Gastroesophageal sphincter (tissue), 4 donors: ENCODE measurements around the gene PIGP. TPM values are rescaled to one million over a fixed set of nuclear protein-coding genes. Genes with fewer than 3 reads are reported as not detected.
"Not testable (repeated sequence)": the region's sequence is repeated elsewhere in the genome, so short reads cannot be mapped to it uniquely, and the experiment has no call there.

ENCODE experiments used
- ATAC-seq: fragments of 150-250 bp; one replicate; pipeline ENCODE4 v1.9.1; 2016; ENCODE audit warnings: mild to moderate bottlenecking, moderate library complexity
- H3K27ac ChIP-seq, 4 donors: fragments of 200-600 bp; sonication (generic) in 3 of 4; 1 replicate in 3 of 4; 2 replicates in 1 of 4; pipeline ENCODE4 v1.5.1; 2016 to 2019
- H3K27me3 ChIP-seq: fragments of 200-600 bp; sonication (generic); one replicate; pipeline ENCODE4 v1.5.1; 2019
- H3K36me3 ChIP-seq, 2 donors: fragments of 200-600 bp; sonication (generic); one replicate each; pipeline ENCODE4 v1.5.1; 2019; ENCODE audit warnings: control low read depth in 1 of 2
- H3K4me1 ChIP-seq, 3 donors: fragments of 200-600 bp; sonication (generic); 1 replicate in 2 of 3; 2 replicates in 1 of 3; pipeline ENCODE4 v1.5.1; 2016 to 2019; ENCODE audit warnings: control low read depth in 2 of 3
- H3K4me3 ChIP-seq, 2 donors: fragments of 200-600 bp; sonication (generic); one replicate each; pipeline ENCODE4 v1.5.1; 2019; ENCODE audit warnings: mild to moderate bottlenecking in 1 of 2, moderate library complexity in 1 of 2
- H3K9me3 ChIP-seq, 3 donors: fragments of 200-600 bp; sonication (generic); one replicate each; pipeline ENCODE4 v1.5.1; 2017 to 2019; ENCODE audit warnings: control low read depth in 2 of 3
- CTCF ChIP-seq, 4 experiments: fragments of 200-600 bp in 2 of 4; fragments of 450-650 bp in 2 of 4; sonication (generic) in 1 of 4; IDR thresholded peaks; one replicate each; pipeline ENCODE4 v1.5.1; 2017 to 2019; ENCODE audit warnings: antibody characterized with exemption in 4 of 4, mild to moderate bottlenecking in 2 of 4, moderate library complexity in 2 of 4
- EP300 ChIP-seq: sonication (generic); formaldehyde crosslinking; IDR thresholded peaks from one replicate; pipeline ENCODE4 v1.6.1; 2017; ENCODE audit warnings: antibody characterized with exemption, mild to moderate bottlenecking
- POLR2A ChIP-seq, 2 donors: fragments of 450-650 bp; IDR thresholded peaks; one replicate each; pipeline ENCODE4 v1.6.1; 2017; ENCODE audit warnings: antibody characterized with exemption in 2 of 2, mild to moderate bottlenecking in 2 of 2, moderate library complexity in 1 of 2
- POLR2AphosphoS5 ChIP-seq: sonication (generic); formaldehyde crosslinking; IDR thresholded peaks from one replicate; pipeline ENCODE4 v1.6.1; 2017; ENCODE audit warnings: antibody characterized with exemption
- WGBS, 2 donors: methylation state at CpG; one replicate each; pipeline ENCODE4 v1.1.5; 2018; ENCODE audit warnings: low coverage in 1 of 2; 5-methylcytosine and 5-hydroxymethylcytosine counted together
- total RNA-seq, 4 donors: library from RNA; depleted of rRNA; stranded (reverse); fragments of >200 nt; gene quantifications; one replicate each; pipeline ENCODE4 v1.1.0, GENCODE V29; 2016

Gene PIGP
- total RNA-seq, 4 donors from 2014 or later, result 20.7 to 32.1 (median 24.0) TPM

GRCh38 chr21:37106998-37107397, 34.1 kb upstream of the PIGP start:
- Histone ChIP-seq H3K9me3 (peaks cover 0 to 7% (median 0%) of the 10 kb centered on the region in 3 donors), H3K27ac (no peak overlapping the region), H3K36me3 (peaks cover 0 to 16% of the 10 kb centered on the region in 2 donors), H3K4me3 (no peak overlapping the region), H3K4me1 (no peaks in the 10 kb centered on the region), H3K27me3 (no peaks in the 10 kb centered on the region)
- no peak for ATAC-seq
- TF ChIP-seq POLR2AphosphoS5 (no peak), POLR2A (IDR thresholded peaks at IDR 0.05) (no peak), EP300 (no peak), CTCF (IDR thresholded peaks at IDR 0.05) (no peak)
- 95% methylated on average over 2 of the region's 2 CpGs for WGBS, 2 donors

GRCh38 chr21:37102746-37103145, 29.9 kb upstream of the PIGP start:
- 83 to 93% methylated on average over 3 of the region's 3 CpGs for WGBS, 2 donors
- H3K4me1 ChIP-seq, H3K9me3 ChIP-seq, H3K27ac ChIP-seq, ATAC-seq, H3K4me3 ChIP-seq, H3K27me3 ChIP-seq: not testable (repeated sequence)
- H3K36me3 ChIP-seq, result peaks cover 0 to 23% of the 10 kb centered on the region in 2 donors

GRCh38 chr21:37101384-37101783, 28.5 kb upstream of the PIGP start:
- TF ChIP-seq EP300 (no peak), CTCF (IDR thresholded peaks at IDR 0.05) (no peak), POLR2A (IDR thresholded peaks at IDR 0.05) (no peak), POLR2AphosphoS5 (no peak)
- Histone ChIP-seq H3K4me3 (no peak overlapping the region), H3K27ac (no peak overlapping the region), H3K27me3 (no peaks in the 10 kb centered on the region), H3K4me1 (no peaks in the 10 kb centered on the region), H3K9me3 (no peaks in the 10 kb centered on the region), H3K36me3 (peaks cover 0 to 37% of the 10 kb centered on the region in 2 donors)
- no peak for ATAC-seq
- 56 to 87% methylated on average over 1 of the region's 1 CpG for WGBS, 2 donors

- WGBS, 2 donors, result 93 to 95% methylated on average over 3 to 6 of the region's 6 CpGs
- Histone ChIP-seq H3K27ac (no peak overlapping the region), H3K27me3 (no peaks in the 10 kb centered on the region), H3K4me3 (no peak overlapping the region), H3K9me3 (no peaks in the 10 kb centered on the region), H3K36me3 (peaks cover 0 to 47% of the 10 kb centered on the region in 2 donors), H3K4me1 (no peaks in the 10 kb centered on the region)
- TF ChIP-seq POLR2A (IDR thresholded peaks at IDR 0.05) (no peak), EP300 (no peak), POLR2AphosphoS5 (no peak), CTCF (IDR thresholded peaks at IDR 0.05) (no peak)
- ATAC-seq, result no peak
Measured at GRCh38 chr21:37100316-37100715, 27.4 kb upstream of the PIGP start.

GRCh38 chr21:37098751-37099150, 25.9 kb upstream of the PIGP start:
- WGBS, 2 donors, result 78 to 86% methylated on average over 1 to 2 of the region's 2 CpGs
- Histone ChIP-seq H3K27ac (no peak overlapping the region), H3K27me3 (no peaks in the 10 kb centered on the region), H3K36me3 (peaks cover 0 to 47% of the 10 kb centered on the region in 2 donors), H3K4me3 (no peak overlapping the region), H3K4me1 (no peaks in the 10 kb centered on the region), H3K9me3 (no peaks in the 10 kb centered on the region)
- no peak for TF ChIP-seq CTCF (IDR thresholded peaks at IDR 0.05)
- TF ChIP-seq EP300, result no peak
- no peak for TF ChIP-seq POLR2A (IDR thresholded peaks at IDR 0.05)
- no peak for TF ChIP-seq POLR2AphosphoS5
- ATAC-seq, result no peak
